Ramos (cell line): ENCODE measurements around the gene DRAM2.
"Not testable (repeated sequence)": the region's sequence is repeated elsewhere in the genome, so short reads cannot be mapped to it uniquely, and the experiment has no call there.

ENCODE experiments used
- in situ Hi-C: fragments of 300-500 bp; cut with MboI; formaldehyde crosslinking; loops from one replicate; pipeline ENCODE4 v1.14.3; 2022; ENCODE audit warnings: low sequenced_read_pairs; ENCODE audit not compliant: unreplicated experiment

Gene DRAM2

GRCh38 chr1:111084999-111085398 lies 54.9 kb downstream of the DRAM2 start:
- in situ Hi-C loops: no loop called here

- in situ Hi-C loops: no loop called here
These were observed 57.3 kb downstream of the DRAM2 start for GRCh38 chr1:111082421-111083203.

- in situ Hi-C loops: not testable (repeated sequence)
These were observed 60.6 kb downstream of the DRAM2 start for GRCh38 chr1:111079329-111079728.

GRCh38 chr1:111077312-111077711 lies 62.6 kb downstream of the DRAM2 start:
- in situ Hi-C loops: not testable (repeated sequence)
